Transverse colon (tissue), 4 donors: ENCODE data around the gene CLDN17.

Experiments
- CTCF ChIP-seq, 5 experiments: fragments of 200-600 bp in 3 of 5; fragments of 450-650 bp in 2 of 5; sonication (generic) in 3 of 5; IDR thresholded peaks; 1 replicate in 2 of 5; 2 replicates in 3 of 5; pipeline ENCODE4 v1.5.1; 2016 to 2017; ENCODE audit warnings: antibody characterized with exemption in 5 of 5, inconsistent platforms in 3 of 5, mild to moderate bottlenecking in 2 of 5, moderate library complexity in 1 of 5
- POLR2A ChIP-seq: fragments of 450-650 bp; IDR thresholded peaks from one replicate; pipeline ENCODE4 v1.6.1; 2016; ENCODE audit warnings: antibody characterized with exemption, mild to moderate bottlenecking, moderate library complexity
- POLR2AphosphoS5 ChIP-seq, 3 donors: sonication (generic); formaldehyde crosslinking; IDR thresholded peaks; one replicate each; pipeline ENCODE4 v1.6.1; 2016; ENCODE audit warnings: antibody characterized with exemption in 3 of 3

- TF ChIP-seq POLR2A: no peak
- no peak for TF ChIP-seq CTCF (IDR thresholded peaks at IDR 0.05)
- no peak for TF ChIP-seq POLR2AphosphoS5 (IDR thresholded peaks at IDR 0.05)
Observed at GRCh38 chr21:30193201-30193600, 26.6 kb upstream of the CLDN17 start.
